NT2/D1 (cell line): Measurements from ENCODE around the gene FAH.

Experiments
- YY1 ChIP-seq: IDR thresholded peaks from 2 replicates; pipeline ENCODE4 v1.6.1; 2011; ENCODE audit not compliant: insufficient read length, insufficient read depth
- ZNF274 ChIP-seq: IDR thresholded peaks from 2 replicates; pipeline ENCODE4 v1.6.1; 2011; ENCODE audit warnings: mild to moderate bottlenecking, low read depth, low read length

DNA sequence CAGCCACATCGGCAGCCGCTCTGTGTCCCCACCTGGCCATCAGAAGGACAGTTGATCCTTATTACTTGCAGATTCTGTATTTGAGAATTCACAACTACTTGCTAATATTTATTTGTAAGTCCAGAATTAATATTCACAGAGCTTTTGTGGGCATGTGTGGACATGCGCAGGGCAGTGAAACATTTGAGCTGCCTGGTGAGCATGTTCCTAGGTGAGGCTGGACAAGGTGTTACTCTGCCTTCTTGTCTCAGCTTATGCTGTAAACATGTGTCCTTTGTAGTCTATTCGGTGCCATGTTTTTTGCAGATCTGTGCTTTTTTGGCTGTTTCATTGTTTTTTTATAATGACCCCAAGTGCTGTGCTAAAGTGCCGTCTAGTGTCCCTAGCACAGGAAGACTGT, 15.6 kb downstream of the FAH start:
- TF ChIP-seq ZNF274, result no peak
- TF ChIP-seq YY1, result no peak
